Measurements from ENCODE around the gene LRRC49.

LRRC49 gene

GRCh38 chr15:71057143-71057542, 164.5 kb downstream of the LRRC49 start:
- no peak for FAIRE-seq

DNA sequence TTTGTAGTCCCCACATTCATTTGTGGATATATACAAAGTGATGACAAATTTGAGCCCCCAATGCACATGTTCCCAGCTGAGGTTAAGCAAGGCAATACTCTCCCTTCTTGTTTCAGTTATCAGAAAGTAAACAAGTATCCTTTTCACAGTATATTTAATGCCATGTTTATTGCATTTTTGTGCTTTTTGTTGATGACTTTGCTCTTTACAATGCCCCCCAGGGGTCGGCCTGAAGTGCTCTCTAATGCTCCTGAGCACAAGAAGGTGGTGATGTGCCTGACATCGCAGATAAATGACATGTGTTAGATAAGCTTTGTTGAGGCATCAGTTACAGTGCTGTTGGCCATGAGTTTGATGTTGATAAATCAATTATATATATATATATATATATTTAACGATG, 165.0 kb downstream of the LRRC49 start:
- FAIRE-seq: no peak

- FAIRE-seq: no peak
Measured at GRCh38 chr15:71060983-71061382, 168.4 kb downstream of the LRRC49 start.

- FAIRE-seq: no peak
Measured at GRCh38 chr15:71066983-71067382, 174.4 kb downstream of the LRRC49 start.

DNA sequence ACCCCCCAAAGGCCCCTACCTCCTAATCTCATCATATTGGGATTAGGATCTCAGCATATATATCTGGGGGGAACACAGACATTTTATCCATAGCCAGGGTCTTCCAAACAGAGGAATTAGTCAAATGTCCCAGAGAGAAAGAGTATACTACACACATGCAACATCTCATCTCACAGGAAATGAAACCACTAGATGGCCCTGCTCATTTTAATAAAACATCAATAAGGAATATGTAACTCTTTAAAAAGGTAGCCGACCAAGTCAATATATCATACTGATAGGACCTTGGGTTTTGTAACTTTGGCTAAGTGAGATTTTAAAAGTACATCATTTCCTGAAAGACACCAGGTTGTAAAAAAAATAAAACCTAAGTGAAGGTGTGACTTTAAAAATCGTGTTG, 177.1 kb downstream of the LRRC49 start:
- FAIRE-seq: no peak

GRCh38 chr15:71071529-71071928, 178.9 kb downstream of the LRRC49 start:
- FAIRE-seq: no peak

DNA sequence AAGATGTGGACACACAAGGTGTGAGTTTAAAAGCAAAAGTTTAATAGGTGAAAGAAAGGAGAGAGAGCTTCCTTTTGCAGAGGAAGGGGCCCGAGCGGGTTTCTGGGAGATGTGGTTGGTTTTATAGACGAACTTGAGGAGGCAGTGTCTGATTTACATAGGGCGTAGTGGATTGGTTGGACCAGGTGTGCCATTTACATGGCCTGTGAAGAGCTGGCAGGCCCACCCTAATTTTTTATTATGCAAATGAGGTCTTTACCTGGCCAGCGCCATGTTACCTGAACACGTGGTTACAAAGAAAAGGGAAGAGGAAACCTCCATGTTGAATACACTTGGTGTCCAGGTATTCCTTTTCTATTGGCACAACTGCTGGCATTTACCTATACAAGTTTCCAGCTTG, 179.8 kb downstream of the LRRC49 start:
- FAIRE-seq: no peak

DNA sequence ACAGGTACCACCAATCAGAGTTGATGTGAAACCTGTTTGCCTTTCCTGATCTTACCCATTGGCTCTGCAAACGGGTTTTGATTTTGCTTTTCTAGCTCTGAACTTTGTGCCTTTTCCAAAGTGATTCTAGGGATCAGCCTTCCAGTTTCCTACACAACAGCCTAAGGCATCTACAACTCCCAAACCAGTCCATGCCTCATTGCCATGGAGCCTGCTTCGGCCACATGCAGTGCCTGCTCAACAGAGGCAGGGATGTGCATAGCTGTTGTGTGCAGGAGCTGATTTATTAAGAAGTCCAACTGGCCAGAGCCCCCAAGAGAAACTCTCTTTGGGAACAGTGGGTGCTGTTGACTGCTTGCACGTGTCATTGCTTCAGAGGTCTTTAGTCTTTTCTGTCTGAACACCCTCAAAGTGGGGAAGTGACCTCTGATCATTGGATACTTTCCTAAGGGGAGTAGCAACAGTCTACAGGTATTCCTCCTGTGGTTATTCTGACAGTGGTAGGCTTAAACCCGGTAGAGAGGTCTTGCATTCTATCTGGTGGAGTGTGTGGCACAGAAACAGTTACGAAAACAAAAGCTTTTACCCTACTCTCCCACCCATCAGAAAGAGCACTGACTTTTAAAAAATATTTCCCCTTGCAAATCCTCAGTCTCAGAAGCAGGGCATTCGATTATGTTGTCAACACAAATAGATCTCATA, 186.0 kb downstream of the LRRC49 start:
- FAIRE-seq: no peak

GRCh38 chr15:71079208-71080044, 186.8 kb downstream of the LRRC49 start:
- no peak for FAIRE-seq

DNA sequence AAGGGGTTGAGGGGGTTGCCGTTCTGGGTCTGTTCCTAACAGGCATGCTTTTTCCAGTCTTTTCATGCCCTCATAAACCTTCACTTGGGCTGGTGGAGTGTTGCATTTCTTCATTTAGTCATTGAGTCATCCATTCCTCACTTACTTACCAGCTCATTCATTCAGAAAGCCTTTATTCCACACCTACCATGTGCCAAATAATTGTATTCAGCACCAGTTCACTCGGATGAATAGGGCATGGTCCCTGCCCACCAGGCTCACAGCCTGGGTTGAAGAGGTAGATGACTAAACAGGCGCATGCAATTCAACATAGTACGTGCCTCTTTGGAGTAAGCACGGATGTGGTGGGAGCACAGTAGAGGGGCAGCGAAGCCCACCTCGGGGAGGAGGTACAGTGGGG, 187.5 kb downstream of the LRRC49 start:
- FAIRE-seq: no peak

DNA sequence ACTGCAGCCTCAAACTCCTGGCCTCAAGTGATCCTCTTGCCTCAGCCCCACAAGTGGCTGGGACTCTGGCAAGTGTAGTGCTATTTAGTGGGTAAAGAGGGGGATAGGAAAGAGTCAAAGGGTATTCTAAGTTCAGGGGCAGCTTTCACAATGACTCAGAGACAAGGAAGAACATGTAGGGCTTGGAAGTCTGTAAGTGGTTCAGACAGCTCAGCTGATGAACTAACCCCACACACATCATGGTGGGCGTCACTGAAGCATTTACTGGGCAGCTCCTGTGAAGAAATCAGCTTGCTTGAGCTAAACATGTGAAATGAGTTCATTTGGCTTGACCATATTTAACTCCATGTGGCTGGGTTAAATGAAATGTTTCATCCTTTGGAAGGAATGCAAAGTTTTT, 188.1 kb downstream of the LRRC49 start:
- no peak for FAIRE-seq

DNA sequence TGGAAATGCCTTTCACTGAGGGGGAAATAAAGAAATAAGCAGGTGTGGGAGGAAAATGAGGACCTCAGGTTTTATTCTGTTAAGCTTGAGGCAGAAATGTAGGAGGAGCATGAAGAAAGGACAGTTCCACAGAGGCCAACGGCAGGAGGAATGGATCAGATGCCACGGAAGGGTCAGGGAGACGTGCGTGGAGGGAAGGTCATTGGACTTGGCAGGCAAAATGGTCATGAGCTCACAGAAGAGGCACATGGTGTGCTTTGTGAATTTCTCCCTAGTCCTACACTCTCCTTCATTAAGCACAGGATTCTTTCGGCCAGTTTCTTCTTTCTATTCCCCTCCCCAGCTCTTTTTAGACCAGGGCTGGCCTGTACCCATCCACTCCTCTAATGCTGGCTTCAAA, 190.2 kb downstream of the LRRC49 start:
- no peak for FAIRE-seq

DNA sequence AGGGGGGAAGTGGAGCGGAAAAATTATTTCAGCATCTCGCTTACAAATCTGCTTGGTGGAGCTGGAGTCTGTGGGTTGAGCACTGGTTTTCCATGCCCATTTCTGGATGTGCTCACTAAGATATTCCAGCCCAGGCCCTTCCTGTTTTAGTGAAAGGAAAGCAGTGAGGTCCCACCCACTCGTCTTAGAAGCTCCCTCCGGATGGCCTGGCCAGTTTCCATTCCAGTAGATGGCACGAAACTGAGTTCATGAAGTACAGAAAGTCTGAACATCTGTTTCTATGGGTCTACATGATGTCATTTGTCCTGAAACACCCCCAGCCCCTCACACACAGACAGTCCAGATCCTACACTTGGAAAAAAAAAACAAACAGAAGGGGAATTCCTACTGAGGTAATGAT, 190.7 kb downstream of the LRRC49 start:
- no peak for FAIRE-seq

- FAIRE-seq: no peak
Measured at GRCh38 chr15:71084264-71084663, 191.6 kb downstream of the LRRC49 start.

DNA sequence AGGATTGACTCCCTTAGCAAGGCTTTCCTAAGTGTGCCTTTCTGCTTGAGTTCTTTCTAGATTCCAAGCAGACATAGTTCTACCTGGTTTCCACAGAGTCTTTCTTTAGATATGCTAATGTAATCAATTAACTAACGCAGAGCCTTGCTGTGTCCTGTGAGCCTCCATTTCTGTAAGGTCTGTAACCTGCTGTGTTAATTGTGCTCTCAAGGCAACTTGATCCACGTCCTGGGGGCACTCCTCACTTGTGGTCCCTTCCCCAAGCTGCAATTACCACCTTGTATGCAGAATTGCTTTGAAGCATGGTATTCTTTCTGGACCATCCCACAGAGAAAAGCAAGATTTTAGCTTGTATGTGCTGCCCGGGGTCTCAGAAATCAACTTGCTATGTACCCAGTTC, 193.2 kb downstream of the LRRC49 start:
- FAIRE-seq: no peak

GRCh38 chr15:71088155-71088554, 195.5 kb downstream of the LRRC49 start:
- no peak for FAIRE-seq

- FAIRE-seq: no peak
Measured at GRCh38 chr15:71088683-71089082, 196.1 kb downstream of the LRRC49 start.

- FAIRE-seq: no peak
Measured at GRCh38 chr15:71089801-71090200, 197.2 kb downstream of the LRRC49 start.

DNA sequence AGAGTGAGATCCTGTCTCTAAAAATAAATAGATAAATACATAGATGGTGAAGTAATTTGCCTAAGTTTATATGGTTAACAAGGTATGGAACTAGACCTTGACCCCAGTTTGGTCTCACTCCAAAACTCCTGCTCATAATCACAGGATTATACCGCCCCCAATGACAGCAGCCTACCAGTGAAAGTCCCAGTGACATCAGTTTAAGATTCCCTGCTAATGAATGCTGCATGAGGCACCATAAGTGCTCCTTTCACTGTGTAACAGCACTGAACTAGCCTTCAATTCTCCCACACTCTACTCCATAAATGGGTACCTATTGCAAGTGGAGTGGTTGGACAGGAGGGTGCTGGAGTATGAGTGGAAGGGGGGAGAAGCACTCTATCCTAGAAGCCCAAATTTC, 199.0 kb downstream of the LRRC49 start:
- no peak for FAIRE-seq

DNA sequence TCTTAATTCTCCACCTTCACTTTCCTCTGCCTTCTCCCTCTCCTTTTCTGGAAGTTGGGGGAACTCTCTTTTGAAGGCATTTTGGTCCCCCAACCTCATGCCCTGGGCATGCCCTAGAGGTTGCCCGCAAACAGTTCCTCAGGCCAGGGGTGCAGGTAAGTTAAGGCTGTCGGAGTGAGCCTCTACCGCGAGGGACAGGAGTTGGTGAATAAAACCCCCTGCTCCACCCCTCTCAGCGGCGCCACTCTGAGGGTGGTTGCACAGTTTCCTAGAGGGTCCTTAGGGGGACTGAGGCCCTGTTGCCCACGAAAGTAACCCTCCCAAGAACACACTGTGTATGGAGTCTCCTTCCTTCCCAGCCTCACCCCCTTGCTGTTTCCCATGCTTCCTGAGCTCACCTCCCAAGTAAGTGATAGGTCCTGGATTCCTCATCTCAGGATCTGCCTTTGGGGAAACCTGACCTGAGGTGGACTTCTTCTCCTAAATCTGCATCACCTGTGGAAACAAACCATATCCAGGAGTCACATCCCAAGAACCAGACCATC, 199.5 kb downstream of the LRRC49 start:
- FAIRE-seq: no peak

DNA sequence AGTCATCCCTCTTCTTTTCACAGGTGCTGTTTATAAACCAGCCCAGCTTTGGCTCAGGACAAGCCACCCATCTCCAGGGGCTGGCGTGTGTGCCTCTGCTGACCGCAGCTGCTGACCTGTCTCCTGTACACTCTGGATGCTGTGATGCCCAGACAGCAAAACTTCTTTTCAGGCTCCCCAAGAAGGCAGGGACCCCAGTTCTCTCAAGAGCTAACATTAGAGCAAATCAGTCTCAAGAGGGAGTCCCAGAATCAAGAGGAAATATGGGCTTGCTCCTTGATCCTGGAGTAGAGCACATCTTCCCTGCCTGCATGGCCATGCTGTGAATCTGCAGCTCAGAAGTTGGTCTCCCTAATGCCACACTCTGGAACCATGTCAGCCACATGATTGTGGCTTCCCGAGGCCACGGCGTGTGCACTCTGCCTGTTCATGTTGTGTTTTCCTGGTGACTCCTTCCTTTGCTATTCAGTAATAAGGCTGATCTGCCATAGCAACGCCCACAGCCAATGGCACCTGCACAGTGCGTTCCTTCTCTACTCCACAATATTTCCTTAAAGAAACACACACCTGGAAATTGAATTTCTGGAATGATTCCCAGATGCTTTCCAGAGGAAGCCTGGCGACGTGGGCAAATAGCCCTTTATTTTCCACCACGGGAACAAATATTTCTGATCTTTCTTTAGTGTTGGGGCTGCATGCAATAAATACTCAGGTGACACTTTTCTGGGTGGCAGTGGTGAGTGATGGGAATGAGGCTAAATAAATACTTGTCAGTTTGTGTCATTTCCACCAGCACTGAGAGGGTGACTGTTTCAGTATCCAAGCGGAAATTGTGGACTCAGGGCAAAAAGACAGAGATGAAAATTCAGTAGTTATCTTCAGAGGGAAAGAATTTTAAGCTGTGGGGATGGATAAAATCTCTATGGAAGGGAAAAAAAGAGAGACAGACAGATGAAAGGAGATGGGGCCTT, 200.7 kb downstream of the LRRC49 start:
- no peak for FAIRE-seq

DNA sequence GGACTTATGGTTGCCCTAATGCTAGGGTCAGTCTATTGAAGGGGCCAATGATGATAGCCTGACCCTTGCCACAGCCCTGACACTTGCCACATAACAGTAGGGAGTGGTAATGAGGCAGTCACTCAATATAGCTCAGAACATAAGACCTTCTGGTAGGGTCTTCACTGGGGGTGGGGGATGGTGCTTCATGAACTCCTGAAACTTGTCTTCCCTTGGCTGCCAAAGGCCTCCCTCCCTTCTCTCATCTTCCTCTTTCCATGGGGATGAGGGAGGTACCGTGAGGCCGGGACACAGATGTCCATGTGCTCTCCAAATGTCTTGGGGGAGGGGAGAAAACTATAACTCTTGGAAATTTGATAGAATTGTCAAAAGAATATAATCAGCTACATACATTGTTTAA, 201.5 kb downstream of the LRRC49 start:
- FAIRE-seq: no peak

- FAIRE-seq: no peak
Measured at GRCh38 chr15:71096676-71097075, 204.1 kb downstream of the LRRC49 start.

Data from colon (tissue), 2 donors.